NCI-H524 (cell line): ENCODE data around the gene NF2.

Experiments used
- DNase-seq, 2 experiments: peaks; one replicate each; lab custom pipeline; 2025; lab: John Stamatoyannopoulos, UW

The NF2 gene

DNA sequence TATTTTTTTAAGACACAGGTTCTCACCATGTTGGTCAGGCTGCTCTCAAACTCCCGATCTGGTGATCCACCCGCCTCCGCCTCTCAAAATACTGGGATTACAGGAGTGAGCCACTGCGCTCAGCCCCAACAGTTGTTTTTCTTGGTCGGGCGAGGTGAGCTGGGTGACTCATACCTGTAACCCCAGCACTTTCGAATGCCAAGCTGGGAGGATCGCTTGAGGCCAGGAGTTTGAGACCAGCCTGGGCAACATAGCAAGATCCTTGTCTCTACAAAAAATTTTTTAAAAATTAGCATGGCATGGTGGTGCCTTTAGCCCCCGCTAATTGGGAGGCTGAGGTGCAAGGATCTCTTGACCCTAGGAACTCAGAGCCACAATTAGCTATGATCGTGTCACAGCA, 7.0 kb upstream of the NF2 start:
- DNase-seq = no peak

- DNase-seq = peak in 1 of 2 experiments; percentile 28
Measured at GRCh38 chr22:29597871-29598683, 5.4 kb upstream of the NF2 start.

DNA sequence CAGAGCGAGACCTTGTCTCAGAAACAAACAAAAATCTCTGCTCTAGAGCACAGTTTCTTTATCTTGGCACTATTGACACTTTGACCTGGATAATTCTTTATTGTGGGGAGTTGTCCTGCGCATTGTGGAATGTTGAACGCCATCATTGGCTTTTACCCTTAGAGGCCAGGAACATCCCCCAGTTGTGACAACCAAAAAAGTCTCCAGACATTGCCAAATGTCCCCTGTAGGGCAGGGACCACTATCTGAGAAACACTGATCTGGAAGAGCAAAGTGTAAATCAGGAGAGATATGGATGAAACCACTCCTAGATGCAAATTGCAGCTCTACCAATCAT, 4.8 kb upstream of the NF2 start:
- DNase-seq = no peak

- DNase-seq = peak in 1 of 2 experiments; percentile 25
Measured at GRCh38 chr22:29604076-29604360, 585 bp downstream of the NF2 start.

DNA sequence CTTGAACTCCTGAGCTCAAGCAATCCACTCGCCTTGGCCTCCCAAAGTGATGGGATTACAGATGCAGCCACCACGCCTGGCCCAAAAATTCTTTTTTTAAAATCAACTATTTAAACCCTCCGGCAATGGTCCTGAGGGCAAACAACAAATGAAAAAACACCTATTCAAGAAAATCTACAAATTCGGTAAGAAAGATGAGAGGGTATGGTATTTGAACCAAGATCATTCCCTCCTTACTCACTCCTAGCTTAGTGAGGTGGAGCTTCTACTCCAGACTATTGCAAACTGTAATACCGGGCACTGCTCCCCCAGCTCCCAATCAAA, 2.1 kb downstream of the NF2 start:
- DNase-seq = no peak

DNA sequence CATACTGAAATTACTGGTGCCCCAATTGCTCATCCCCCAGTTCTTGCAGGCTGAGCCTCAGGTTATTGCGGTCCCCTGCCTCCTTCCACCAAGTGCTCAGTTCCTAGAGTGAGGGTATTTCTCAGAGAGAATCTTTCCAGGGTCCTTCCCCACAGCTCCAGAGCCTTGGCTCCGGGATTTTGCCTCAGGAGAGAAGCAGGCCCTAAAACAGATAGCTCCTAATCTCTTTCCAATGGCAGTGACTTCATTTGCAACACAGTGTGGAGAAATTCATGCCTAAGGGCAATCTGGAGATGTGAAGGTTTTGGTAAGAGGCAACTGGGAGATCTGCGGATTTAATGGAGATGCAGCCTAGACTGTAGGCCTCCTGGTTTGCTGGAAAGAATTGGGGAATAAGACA, 2.9 kb downstream of the NF2 start:
- DNase-seq = no peak

GRCh38 chr22:29607426-29607825, 4.0 kb downstream of the NF2 start:
- DNase-seq = no peak

- DNase-seq = peak in 1 of 2 experiments; percentile 10
Measured at GRCh38 chr22:29609139-29609538, 5.7 kb downstream of the NF2 start.

DNA sequence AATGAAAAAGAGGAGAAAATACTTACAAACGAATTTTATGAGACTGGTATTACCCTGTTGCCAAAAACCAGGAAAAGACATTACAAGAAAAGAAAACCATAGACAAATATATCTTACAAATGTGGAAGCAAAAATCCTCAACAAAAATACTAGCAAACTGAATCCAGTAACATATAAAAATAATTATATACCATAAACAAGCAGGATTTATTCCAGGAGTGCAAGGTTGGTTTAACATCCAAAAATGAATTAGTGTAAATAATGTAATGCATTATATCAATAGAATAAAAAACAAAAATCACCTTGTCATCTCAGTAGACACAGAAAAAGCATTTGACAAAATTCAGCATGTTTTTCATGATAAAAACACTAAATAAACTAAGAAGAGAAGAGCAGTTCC, 7.3 kb downstream of the NF2 start:
- DNase-seq = no peak

DNA sequence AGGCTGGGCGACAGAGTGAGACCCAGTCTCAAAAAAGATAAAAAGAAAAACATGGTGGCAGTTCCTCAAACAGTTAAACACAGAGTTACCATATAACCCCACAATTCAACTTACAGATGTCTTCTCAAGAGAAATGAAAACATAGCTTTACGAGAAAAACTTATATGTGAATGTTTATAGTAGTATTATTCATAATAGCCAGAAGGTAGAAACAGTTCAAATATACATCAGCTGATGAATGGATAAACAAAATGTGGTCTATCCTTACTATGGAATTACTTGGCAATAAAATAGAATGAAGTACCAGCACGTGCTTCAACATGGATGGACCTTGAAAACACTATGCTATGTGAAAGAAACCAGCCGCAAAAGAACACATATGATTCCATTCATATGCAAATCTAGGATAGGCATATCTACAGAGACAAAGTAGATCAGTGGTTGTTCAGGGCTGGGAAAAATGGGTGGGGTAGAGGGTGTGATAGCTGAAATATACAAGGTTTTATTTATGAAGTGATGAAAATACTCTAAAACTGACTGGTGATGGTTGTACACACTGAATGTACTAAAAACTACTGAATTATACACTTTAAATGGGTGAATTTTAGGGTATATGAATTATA, 12.4 kb downstream of the NF2 start:
- DNase-seq = no peak

DNA sequence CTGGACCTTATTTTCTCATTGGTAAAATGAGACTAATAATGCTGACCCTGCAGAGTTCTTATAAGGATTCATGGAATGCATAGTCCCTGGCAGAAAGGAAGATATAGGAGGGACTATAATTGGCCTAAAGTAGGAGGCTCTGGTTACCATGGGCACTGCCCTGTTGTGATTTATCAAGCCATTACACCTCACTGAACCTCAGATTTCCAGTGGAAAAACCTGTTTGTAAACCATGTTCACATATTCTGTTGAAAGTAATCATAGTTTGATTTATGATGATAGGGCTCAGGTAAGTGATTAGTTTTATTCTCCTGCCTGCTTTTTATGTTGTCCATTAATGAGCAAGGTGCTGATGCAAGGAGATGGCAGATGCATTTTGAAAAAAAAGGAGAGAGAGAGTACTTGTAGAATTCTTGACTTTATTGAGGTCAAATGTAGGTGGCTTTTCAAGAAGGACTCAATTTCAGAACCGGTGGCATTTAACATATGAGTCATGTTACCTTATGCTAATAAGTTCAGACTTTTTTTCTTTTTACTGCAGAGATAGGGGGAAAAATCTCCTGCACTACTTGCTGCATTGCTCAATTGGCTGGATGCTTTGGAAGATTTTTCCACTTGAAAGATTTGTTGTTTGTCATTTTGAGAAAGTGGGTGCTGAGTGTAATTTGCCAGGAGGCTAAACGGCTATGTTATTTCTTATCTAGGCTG, 14.6 kb downstream of the NF2 start:
- no peak for DNase-seq

GRCh38 chr22:29621761-29622526, 18.5 kb downstream of the NF2 start:
- no peak for DNase-seq

- DNase-seq = no peak
Measured at GRCh38 chr22:29623059-29623458, 19.6 kb downstream of the NF2 start.

GRCh38 chr22:29623553-29624169, 20.2 kb downstream of the NF2 start:
- no peak for DNase-seq

DNA sequence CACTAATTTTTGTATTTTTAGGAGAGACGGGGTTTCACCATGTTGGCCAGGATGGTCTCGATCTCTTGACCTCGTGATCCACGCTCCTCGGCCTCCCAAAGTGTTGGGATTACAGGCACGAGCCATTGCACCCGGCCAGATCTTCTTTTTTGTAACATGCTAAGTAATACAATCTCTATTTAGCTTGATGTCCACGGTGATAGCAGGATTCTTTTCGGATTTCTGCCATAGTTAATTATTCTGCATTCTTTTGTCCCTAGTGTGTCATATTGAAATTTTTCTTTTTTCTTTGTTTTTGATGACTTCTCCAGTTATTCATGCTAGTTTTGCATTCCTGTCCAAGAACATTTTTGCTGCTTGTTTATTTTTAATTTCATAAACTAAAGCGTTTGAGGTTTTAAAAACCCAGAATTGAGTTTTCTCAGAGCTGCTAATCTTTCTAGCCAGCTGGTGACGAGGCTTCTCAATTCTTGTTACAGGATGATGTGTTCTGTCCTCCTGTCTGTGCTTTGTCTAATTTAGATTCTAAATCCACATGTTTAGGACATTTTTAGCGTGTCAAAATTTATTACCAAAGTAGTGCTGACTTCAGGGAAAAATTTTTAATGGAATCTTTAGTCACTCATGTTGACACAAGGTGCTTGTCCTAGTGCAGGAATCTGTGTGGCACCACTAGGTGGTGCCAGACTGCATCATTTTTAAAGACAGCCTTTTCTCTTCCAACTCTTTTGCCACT, 21.8 kb downstream of the NF2 start:
- DNase-seq = peak in 1 of 2 experiments; percentile 46

GRCh38 chr22:29626497-29627195, 23.2 kb downstream of the NF2 start:
- no peak for DNase-seq

DNA sequence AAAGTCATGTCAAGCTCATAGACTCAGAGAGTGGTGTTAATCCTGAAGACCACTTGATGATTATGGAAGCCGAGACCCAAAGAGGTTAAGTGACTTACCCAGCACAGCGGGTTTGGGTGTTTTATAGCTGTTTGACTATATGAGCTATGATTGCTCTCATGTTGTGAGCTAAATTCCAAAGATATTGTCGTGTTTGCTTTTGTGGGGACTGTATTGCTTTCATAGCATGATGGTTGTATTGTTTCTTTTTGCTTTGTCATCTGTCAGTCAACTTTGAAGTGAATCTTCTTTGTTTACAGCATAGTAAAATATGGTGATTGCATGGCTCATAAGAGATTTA, 23.7 kb downstream of the NF2 start:
- no peak for DNase-seq

DNA sequence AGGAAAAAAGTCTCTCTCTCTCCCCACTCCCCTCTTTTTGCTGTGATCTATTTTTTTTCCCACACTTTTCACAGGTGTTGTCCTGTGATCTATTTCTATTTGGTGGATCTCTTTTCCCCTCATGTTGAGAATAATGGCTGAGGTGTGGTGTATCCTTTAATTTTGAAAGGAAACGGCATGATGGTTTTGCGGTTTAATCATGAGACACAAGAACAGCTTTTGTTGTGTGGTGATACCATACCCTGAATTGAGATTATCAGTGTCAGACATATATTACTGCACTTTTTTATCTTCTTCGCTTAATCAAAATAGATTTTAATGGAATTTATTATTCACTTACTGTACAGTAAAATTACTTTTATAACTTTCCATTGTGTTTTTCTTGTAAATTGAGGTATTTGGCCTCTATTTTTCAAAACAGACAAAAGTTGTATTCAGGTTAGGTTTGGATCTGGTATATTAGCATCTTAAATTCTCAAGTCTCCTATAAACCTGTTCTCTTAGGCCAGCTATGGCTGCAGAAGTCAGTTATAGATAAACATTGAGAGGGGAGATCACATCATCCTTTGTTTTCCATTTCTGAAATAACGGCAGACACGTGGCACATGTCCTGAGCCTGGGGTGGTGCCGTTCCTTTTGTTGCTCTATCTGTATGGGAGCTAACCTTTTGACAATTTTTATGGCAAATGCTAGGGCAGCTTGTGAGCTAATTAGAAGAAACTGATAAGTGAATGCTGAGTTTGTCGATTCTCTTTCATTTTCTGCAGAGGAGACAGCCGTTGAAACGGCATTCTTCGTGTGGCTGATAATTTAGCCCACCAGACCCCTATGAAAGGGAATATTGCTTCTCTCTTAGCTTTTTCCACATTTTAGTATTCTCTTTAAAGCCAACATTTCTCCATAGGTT, 25.8 kb downstream of the NF2 start:
- no peak for DNase-seq

DNA sequence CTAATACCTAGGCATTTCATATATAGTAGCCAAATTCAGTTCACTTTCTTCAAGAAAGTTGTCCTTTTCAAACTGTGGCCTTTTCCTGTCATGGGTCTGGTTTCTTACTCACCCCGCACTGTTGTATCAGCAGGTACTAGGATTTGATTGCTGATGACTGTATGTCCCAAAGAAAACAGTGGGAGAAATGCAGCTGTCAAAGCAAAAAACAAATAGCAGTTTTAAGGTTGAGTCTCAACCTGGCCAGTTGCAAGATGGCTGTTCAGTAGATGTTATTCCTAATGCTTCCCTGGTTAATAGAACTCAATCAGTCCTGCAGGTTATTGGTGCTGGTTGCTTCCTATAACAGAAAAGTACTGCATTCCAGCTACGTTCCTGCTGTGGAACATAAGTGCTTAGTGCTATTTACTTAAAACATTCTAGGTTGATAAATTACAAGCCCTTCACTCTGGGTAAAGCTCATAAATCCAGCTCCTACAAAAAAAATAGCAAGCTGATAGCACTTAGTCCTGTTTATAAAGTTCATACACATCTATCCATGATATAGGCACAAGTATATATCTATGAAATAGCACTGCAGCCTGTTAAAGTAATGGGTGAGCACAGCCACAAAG, 26.6 kb downstream of the NF2 start:
- DNase-seq = no peak

DNA sequence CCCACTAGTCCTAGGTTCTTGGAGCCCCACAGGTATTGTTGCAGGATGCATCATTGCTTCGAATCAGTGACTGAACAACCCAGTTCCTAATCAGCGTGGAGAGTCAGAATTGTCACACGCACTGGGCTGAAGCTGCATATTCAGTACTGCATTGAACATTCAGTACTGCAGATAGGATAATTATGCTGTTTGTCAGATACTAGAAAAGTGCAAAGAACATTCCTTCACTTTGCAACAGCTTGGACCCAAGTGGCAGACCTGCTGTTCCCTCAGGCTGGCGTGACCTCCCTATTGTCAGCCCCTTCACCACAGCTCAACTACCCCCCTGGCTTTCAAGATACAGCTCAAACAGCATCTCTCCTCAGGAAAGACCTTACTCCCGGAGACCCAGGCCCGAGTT, 27.6 kb downstream of the NF2 start:
- no peak for DNase-seq
